PC-3 (cell line): ENCODE results near the gene PIGU. TPM values are rescaled to one million over a fixed set of nuclear protein-coding genes. Genes with fewer than 3 reads are reported as not detected.
A peak's percentile ranks its signal among the peaks of the same experiment; 100 is the strongest.

Experiments
- ATAC-seq: fragments of 200-7000 bp; cut with Tn5 transposase; 2 replicates; pipeline ENCODE4 v1.9.1; 2020; ENCODE audit warnings: mild to moderate bottlenecking, moderate library complexity
- BruUV-seq: library from RNA; stranded (reverse); fragments of 400-500 nt; replicated peaks from 2 replicates; lab custom pipeline; 2021; lab: Mats Ljungman, UMichigan
- CTCF ChIA-PET: fragments of 300-600 bp; sonication (Branson Sonifier 250); formaldehyde crosslinking; loops from one replicate; lab custom pipeline; 2022; ENCODE audit warnings: antibody characterized with exemption; lab: Charles Lee
- POLR2A ChIA-PET: fragments of 300-600 bp; sonication (Branson Sonifier 250); formaldehyde crosslinking; loops from one replicate; lab custom pipeline; 2022; ENCODE audit warnings: antibody characterized with exemption; ENCODE audit not compliant: unreplicated experiment; lab: Charles Lee
- DNase-seq: peaks from one replicate; pipeline ENCODE4 v3.0.0-alpha.2; 2015
- H2AFZ ChIP-seq: fragments of 300-600 bp; sonication (generic); 2 replicates; pipeline ENCODE4 v1.6.0; 2016; ENCODE audit warnings: antibody characterized with exemption, low read length
- H3F3A ChIP-seq: fragments of 300-600 bp; sonication (generic); one replicate; pipeline ENCODE4 v1.6.0; 2017; ENCODE audit warnings: antibody characterized with exemption, low read length, control low read depth, mild to moderate bottlenecking; ENCODE audit not compliant: unreplicated experiment
- H3K27ac ChIP-seq: fragments of 300-600 bp; sonication (generic); 2 replicates; pipeline ENCODE4 v1.5.1; 2016; ENCODE audit warnings: mild to moderate bottlenecking, low read length
- H3K27me3 ChIP-seq: fragments of 300-600 bp; sonication (generic); 2 replicates; pipeline ENCODE4 v1.6.1; 2016; ENCODE audit warnings: low read length, mixed read lengths
- H3K36me3 ChIP-seq: fragments of 300-600 bp; sonication (generic); 2 replicates; pipeline ENCODE4 v1.6.1; 2016; ENCODE audit warnings: low read depth, mixed run types, low read length, mixed read lengths
- H3K4me1 ChIP-seq: fragments of 300-600 bp; sonication (generic); 2 replicates; pipeline ENCODE4 v1.5.1; 2016; ENCODE audit warnings: low read length; ENCODE audit not compliant: insufficient read depth
- H3K4me2 ChIP-seq: fragments of 300-600 bp; sonication (generic); 2 replicates; pipeline ENCODE4 v1.6.0; 2016; ENCODE audit warnings: low read length
- H3K4me3 ChIP-seq: fragments of 300-600 bp; sonication (generic); 2 replicates; pipeline ENCODE4 v1.5.1; 2016; ENCODE audit warnings: mild to moderate bottlenecking, low read length, mixed read lengths
- H3K79me2 ChIP-seq: fragments of 300-600 bp; sonication (generic); 2 replicates; pipeline ENCODE4 v1.6.1; 2017; ENCODE audit warnings: low read length, mixed read lengths
- H3K9ac ChIP-seq: fragments of 300-600 bp; sonication (generic); 2 replicates; pipeline ENCODE4 v1.6.0; 2016; ENCODE audit warnings: mild to moderate bottlenecking, low read length
- H3K9me2 ChIP-seq: fragments of 300-600 bp; sonication (generic); replicated peaks from 2 replicates; pipeline ENCODE4 v1.6.1; 2016; ENCODE audit warnings: mixed run types, low read length, mixed read lengths
- H3K9me3 ChIP-seq: fragments of 300-600 bp; sonication (generic); 2 replicates; pipeline ENCODE4 v1.6.1; 2016; ENCODE audit warnings: low read length, mixed read lengths
- H4K20me1 ChIP-seq: fragments of 300-600 bp; sonication (generic); 2 replicates; pipeline ENCODE4 v1.6.1; 2016; ENCODE audit warnings: low read length, mixed read lengths
- CTCF ChIP-seq: fragments of 300-600 bp; sonication (generic); conservative IDR thresholded peaks from 2 replicates; pipeline ENCODE4 v1.5.1; 2017; ENCODE audit warnings: antibody characterized with exemption, low read depth, mild to moderate bottlenecking, low read length
- EZH2 ChIP-seq: fragments of 300-600 bp; sonication (generic); IDR thresholded peaks from one replicate; pipeline ENCODE4 v1.6.1; 2017; ENCODE audit warnings: antibody characterized with exemption, mild to moderate bottlenecking, low read length; ENCODE audit not compliant: unreplicated experiment
- EZH2phosphoT487 ChIP-seq: fragments of 300-600 bp; sonication (generic); IDR thresholded peaks from 2 replicates; pipeline ENCODE4 v1.6.1; 2018; ENCODE audit warnings: mild to moderate bottlenecking, antibody characterized with exemption, low read length, borderline replicate concordance
- intact Hi-C: fragments of 100-400 bp; cut with micrococcal nuclease; formaldehyde crosslinking; loops from 2 replicates; pipeline ENCODE4 v1.9.0; 2023
- total RNA-seq: library from RNA; depleted of rRNA; stranded (reverse); fragments of >200 nt; gene quantifications from 2 replicates; pipeline ENCODE4 v1.2.3, GENCODE V29; 2014

The PIGU gene
- total RNA-seq, 1 experiment from 2014 or later: 24.5 TPM

DNA sequence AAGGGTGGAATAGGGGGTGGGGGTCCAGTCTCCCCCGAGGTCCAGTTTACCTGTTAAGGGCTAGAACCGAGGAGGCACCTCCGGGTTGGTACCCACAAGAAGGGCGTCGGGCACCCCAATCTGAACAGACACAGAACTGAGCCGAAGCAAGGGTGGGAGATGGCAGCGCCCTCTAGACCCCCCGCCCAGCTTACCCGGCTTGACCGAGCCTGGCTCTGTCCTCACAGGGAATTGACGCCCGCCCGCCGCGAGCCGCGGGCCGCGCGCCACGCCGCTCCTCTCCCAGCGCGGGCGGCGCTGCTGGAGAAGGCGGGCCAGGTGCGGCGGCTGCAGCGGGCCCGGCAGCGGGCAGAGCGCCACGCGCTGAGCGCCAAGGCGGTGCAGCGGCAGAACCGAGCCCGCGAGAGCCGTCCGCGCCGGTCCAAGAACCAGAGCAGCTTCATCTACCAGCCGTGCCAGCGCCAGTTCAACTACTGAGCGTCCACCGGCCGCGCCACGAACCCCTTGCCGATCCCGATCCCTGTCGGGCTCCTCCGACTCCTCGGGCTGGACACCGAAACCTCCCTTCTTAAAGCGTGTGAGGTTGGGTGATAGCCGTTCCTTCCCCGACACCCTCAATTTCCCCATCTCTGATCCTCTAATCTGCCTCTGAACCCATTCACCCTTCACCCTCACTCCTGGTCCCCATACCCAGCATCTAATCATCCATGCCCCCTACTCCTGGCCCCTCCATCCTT is 33.1 kb upstream of the PIGU start:
- Histone ChIP-seq H3K27ac (no peak overlapping the region), H3K9me2 (no peaks in the 10 kb centered on the region), H3K27me3 (no peaks in the 10 kb centered on the region), H3K9me3 (no peaks in the 10 kb centered on the region), H3K9ac (peak overlapping the region; percentile 60), H3K4me1 (peaks cover 36% of the 10 kb centered on the region), H3K4me3 (peak overlapping the region; percentile 85), H3K36me3 (peaks cover 6% of the 10 kb centered on the region; the same call in 1 of the 2 replicates), H3K4me2 (peak overlapping the region; percentile 93), H3K79me2 (no peaks in the 10 kb centered on the region), H2AFZ (peak overlapping the region; percentile 94), H3F3A (no peaks in the 10 kb centered on the region), H4K20me1 (no peaks in the 10 kb centered on the region; the same call in 1 of the 2 replicates)
- no peak; the same call in none of the 2 replicates for TF ChIP-seq EZH2phosphoT487
- peak; percentile 50 for TF ChIP-seq CTCF
- CTCF ChIA-PET: interaction anchor here (2.7 kb wide), 1 partner anchor 60 kb away, joined by 10 read pairs; no protein-coding TSS in a partner anchor
- DNase-seq: peak; percentile 72
- peak; percentile 32 for ATAC-seq
- POLR2A ChIA-PET: no interaction called here
- intact Hi-C loops: loop anchor here (1.0 to 2.0 kb wide), 2 partner anchors 33 to 131 kb away; partner anchors contain the start of gene PIGU
- BruUV-seq: no TSS peak

DNA sequence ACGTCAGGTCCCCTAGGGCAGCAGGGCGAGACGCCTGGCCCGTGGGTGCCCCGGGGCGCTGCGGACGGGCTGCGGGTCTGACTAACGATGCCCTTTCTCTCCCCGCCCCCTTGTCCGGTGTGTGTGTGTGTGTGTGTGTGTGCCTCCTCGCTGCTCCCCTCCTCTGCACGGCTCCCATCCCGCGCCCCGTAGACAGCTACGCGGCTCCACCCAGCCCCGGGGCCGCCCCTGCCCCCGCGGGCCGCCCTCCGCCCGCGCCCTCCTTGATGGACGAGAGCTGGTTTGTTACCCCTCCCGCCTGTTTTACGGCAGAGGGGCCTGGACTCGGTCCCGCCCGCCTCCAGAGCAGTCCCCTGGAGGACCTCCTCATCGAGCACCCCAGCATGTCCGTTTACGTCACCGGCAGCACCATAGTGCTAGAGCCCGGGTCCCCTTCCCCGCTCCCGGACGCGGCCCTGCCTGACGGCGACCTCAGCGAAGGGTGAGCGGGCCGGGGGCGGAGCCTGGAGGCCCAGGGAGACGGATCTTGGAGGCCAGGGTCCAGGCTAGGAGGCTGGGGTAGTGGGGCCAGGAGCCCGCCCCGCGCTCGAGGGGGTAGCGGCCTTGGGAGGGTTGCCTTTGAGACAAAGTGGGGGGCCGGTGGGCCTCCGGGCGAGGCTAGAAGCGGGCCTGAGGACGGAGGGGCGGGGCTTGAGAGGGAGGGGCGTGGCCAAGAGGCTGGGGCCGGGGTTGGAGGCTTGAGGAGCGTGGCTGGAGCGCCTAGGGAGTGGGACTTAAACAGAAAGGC is 32.3 kb upstream of the PIGU start:
- Histone ChIP-seq H2AFZ (peak overlapping the region; percentile 94), H3F3A (no peaks in the 10 kb centered on the region), H4K20me1 (no peaks in the 10 kb centered on the region; the same call in 1 of the 2 replicates), H3K9ac (peak overlapping the region; percentile 60), H3K9me3 (no peaks in the 10 kb centered on the region), H3K27ac (peak overlapping the region; percentile 20; the same call in 1 of the 2 replicates), H3K4me1 (peaks cover 33% of the 10 kb centered on the region), H3K4me3 (peak overlapping the region; percentile 85), H3K27me3 (no peaks in the 10 kb centered on the region), H3K9me2 (no peaks in the 10 kb centered on the region), H3K4me2 (peak overlapping the region; percentile 93), H3K79me2 (no peaks in the 10 kb centered on the region), H3K36me3 (peaks cover 2% of the 10 kb centered on the region; the same call in 1 of the 2 replicates)
- ChIA-PET CTCF (interaction anchor here (0.7 to 2.7 kb wide), 3 partner anchors 61 to 171 kb away, joined by 6 to 10 read pairs (median 7); no protein-coding TSS in a partner anchor), POLR2A (interaction anchor here (0.7 kb wide), 1 partner anchor 194 kb away, joined by 3 read pairs; no protein-coding TSS in a partner anchor)
- TF ChIP-seq EZH2phosphoT487 (peak; percentile 55; the same call in 1 of the 2 replicates), EZH2 (no peak)
- no TSS peak for BruUV-seq
- ATAC-seq (peak; percentile 58), DNase-seq (peak; percentile 64)
- intact Hi-C loops: loop anchor here (1.0 to 2.0 kb wide), 2 partner anchors 32 to 130 kb away; partner anchors contain the start of gene PIGU

DNA sequence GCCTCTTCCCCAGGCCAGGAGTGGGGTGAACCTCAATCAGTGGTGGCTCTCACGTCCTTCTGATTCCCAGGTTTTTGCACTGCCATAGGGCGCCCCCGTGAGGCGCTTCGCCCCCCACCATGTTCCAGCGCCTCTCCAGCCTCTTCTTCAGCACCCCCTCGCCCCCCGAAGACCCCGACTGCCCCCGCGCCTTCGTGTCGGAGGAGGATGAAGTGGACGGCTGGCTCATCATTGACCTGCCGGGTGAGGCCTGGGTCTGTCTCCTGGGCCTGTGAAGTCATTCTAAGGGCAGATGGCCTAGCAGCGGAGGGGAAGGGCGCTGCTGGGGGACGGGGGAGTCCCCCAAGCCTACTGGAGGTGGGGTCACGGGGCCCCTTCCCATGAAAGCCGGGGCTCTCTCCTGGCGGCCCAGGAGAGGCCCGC is 31.7 kb upstream of the PIGU start:
- TF ChIP-seq EZH2: no peak
- peak; percentile 67 for TF ChIP-seq CTCF
- intact Hi-C loops: loop anchor here (1.0 to 2.0 kb wide), 2 partner anchors 32 to 129 kb away; partner anchors contain the start of gene PIGU
- Histone ChIP-seq H3K36me3 (no peaks in the 10 kb centered on the region), H2AFZ (peak overlapping the region; percentile 94), H3K9me2 (no peaks in the 10 kb centered on the region), H3K27me3 (no peaks in the 10 kb centered on the region), H4K20me1 (no peaks in the 10 kb centered on the region; the same call in 1 of the 2 replicates), H3K9me3 (no peaks in the 10 kb centered on the region), H3K79me2 (no peaks in the 10 kb centered on the region), H3K9ac (0 out of 2 replicates have a peak overlapping the region, but pooled peaks have one; percentile 60), H3K4me1 (peaks cover 27% of the 10 kb centered on the region), H3K27ac (no peak overlapping the region), H3K4me3 (peak overlapping the region; percentile 85), H3K4me2 (peak overlapping the region; percentile 93), H3F3A (no peaks in the 10 kb centered on the region)
- ATAC-seq (no peak), DNase-seq (peak; percentile 34)
- POLR2A ChIA-PET: no interaction called here
- CTCF ChIA-PET: interaction anchor here (1.1 to 2.7 kb wide), 2 partner anchors 61 to 129 kb away, joined by 7 to 10 read pairs; no protein-coding TSS in a partner anchor
- no TSS peak for BruUV-seq
